Right lung (tissue), 5 donors: ENCODE data around the gene P4HTM. TPM values are rescaled to one million over a fixed set of nuclear protein-coding genes. Genes with fewer than 3 reads are reported as not detected.

ENCODE experiments used
- polyA plus RNA-seq, 5 donors: library from polyadenylated mRNA; unstranded; fragments of 120-200 nt; gene quantifications; one replicate each; pipeline versions ENCODE4 v1.2.1 to v1.2.3, GENCODE V29; 2013; ENCODE audit warnings: inconsistent platforms in 1 of 5, low replicate concordance in 1 of 5; ENCODE audit not compliant: insufficient read length in 5 of 5, insufficient read depth in 1 of 5

The P4HTM gene
- polyA plus RNA-seq, 5 donors, result 25.9 to 40.6 (median 39.5) TPM

Other genes starting within 250 kb of the P4HTM start
- gene PRKAR2A, start 142.4 kb upstream of the P4HTM start, polyA plus RNA-seq, result 10 to 100 TPM; 25.7 to 36.9 (median 32.5) TPM
- gene SLC25A20, start 91.4 kb upstream of the P4HTM start, polyA plus RNA-seq, result 10 to 100 TPM; 12.3 to 14.6 (median 13.1) TPM
- 10 to 100 TPM; 72.0 to 94.8 (median 77.5) TPM for gene ARIH2, start 71.4 kb upstream of the P4HTM start, polyA plus RNA-seq
- 100 to 1,000 TPM; 166 to 190 (median 180) TPM for gene WDR6, start 17.1 kb downstream of the P4HTM start, polyA plus RNA-seq
- 10 to 100 TPM; 51.7 to 64.7 (median 61.2) TPM for gene DALRD3, start 28.3 kb downstream of the P4HTM start, polyA plus RNA-seq
- gene NDUFAF3, start 31.9 kb downstream of the P4HTM start, polyA plus RNA-seq, result 10 to 100 TPM; 42.5 to 86.3 (median 61.1) TPM
- 100 to 1,000 TPM; 264 to 341 (median 302) TPM for gene IMPDH2, start 39.2 kb downstream of the P4HTM start, polyA plus RNA-seq
- gene QRICH1, start 103.8 kb downstream of the P4HTM start, polyA plus RNA-seq, result 10 to 100 TPM; 73.2 to 89.8 (median 82.8) TPM
- 100 to 1,000 TPM; 269 to 316 (median 279) TPM for gene QARS1, start 114.5 kb downstream of the P4HTM start, polyA plus RNA-seq
- gene USP19, start 130.6 kb downstream of the P4HTM start, polyA plus RNA-seq, result 10 to 100 TPM; 39.1 to 52.9 (median 49.7) TPM
- 100 to 1,000 TPM; 361 to 468 (median 423) TPM for gene LAMB2, start 142.8 kb downstream of the P4HTM start, polyA plus RNA-seq
- gene CCDC71, start 176.1 kb downstream of the P4HTM start, polyA plus RNA-seq, result 10 to 100 TPM; 18.0 to 25.2 (median 20.1) TPM
- gene KLHDC8B, start 181.4 kb downstream of the P4HTM start, polyA plus RNA-seq, result 10 to 100 TPM; 34.7 to 53.4 (median 45.1) TPM